SK-N-SH treated with all-trans-retinoic acid at 6 μM for 48 hours (cell line): ENCODE data around the gene COPZ2.
"Not testable (repeated sequence)": the region's sequence is repeated elsewhere in the genome, so short reads cannot be mapped to it uniquely, and the experiment has no call there.

Experiments
- ATAC-seq: fragments of 200-7000 bp; cut with Tn5 transposase; 3 replicates; pipeline ENCODE4 v1.9.1; 2020; ENCODE audit warnings: mild to moderate bottlenecking, moderate library complexity
- ARNTL ChIP-seq: fragments of 450-650 bp; formaldehyde crosslinking; IDR thresholded peaks from 2 replicates; pipeline ENCODE4 v1.5.0; 2020; ENCODE audit warnings: low read depth, mild to moderate bottlenecking, moderate library complexity, borderline replicate concordance
- BACH2 ChIP-seq: fragments of 250-450 bp; sonication (Bioruptor Pico); IDR thresholded peaks from 2 replicates; pipeline ENCODE4 v1.9.0; 2021; ENCODE audit warnings: mild to moderate bottlenecking, borderline replicate concordance
- CSDC2 ChIP-seq: fragments of 250-450 bp; sonication (Bioruptor Pico); IDR thresholded peaks from 2 replicates; pipeline ENCODE4 v1.5.0; 2020; ENCODE audit warnings: mild to moderate bottlenecking, moderate library complexity
- ESRRG ChIP-seq: fragments of 250-450 bp; sonication (Bioruptor Pico); IDR thresholded peaks from 2 replicates; pipeline ENCODE4 v1.6.1; 2021; ENCODE audit warnings: mild to moderate bottlenecking
- GLIS3 ChIP-seq: fragments of 250-450 bp; sonication (Bioruptor Pico); IDR thresholded peaks from 2 replicates; pipeline ENCODE4 v1.5.0; 2020; ENCODE audit warnings: mild to moderate bottlenecking, moderate library complexity
- ISL1 ChIP-seq: fragments of 250-450 bp; sonication (Bioruptor Pico); IDR thresholded peaks from 2 replicates; pipeline ENCODE4 v2.1.2; 2022; ENCODE audit warnings: mild to moderate bottlenecking, moderate library complexity
- OSR1 ChIP-seq: fragments of 250-450 bp; sonication (Bioruptor Pico); IDR thresholded peaks from 2 replicates; pipeline ENCODE4 v1.8.0; 2022; ENCODE audit warnings: moderate library complexity, mild to moderate bottlenecking, inconsistent platforms
- PPARA ChIP-seq: fragments of 250-450 bp; sonication (Bioruptor Pico); IDR thresholded peaks from 2 replicates; pipeline ENCODE4 v1.5.0; 2020; ENCODE audit warnings: mild to moderate bottlenecking, borderline replicate concordance
- RARB ChIP-seq: fragments of 250-450 bp; sonication (Bioruptor Pico); IDR thresholded peaks from 2 replicates; pipeline ENCODE4 v1.8.0; 2021; ENCODE audit warnings: mild to moderate bottlenecking, moderate library complexity
- TCF4 ChIP-seq: fragments of 250-450 bp; sonication (Bioruptor Pico); IDR thresholded peaks from 2 replicates; pipeline ENCODE4 v1.8.0; 2021; ENCODE audit warnings: mild to moderate bottlenecking, moderate library complexity, borderline replicate concordance
- ZC3H10 ChIP-seq: fragments of 250-450 bp; sonication (Bioruptor Pico); IDR thresholded peaks from 2 replicates; pipeline ENCODE4 v1.5.1; 2021; ENCODE audit warnings: mild to moderate bottlenecking, moderate library complexity
- ZFP3 ChIP-seq: fragments of 250-450 bp; sonication (Bioruptor Pico); IDR thresholded peaks from 2 replicates; pipeline ENCODE4 v1.5.0; 2020; ENCODE audit warnings: mild to moderate bottlenecking, moderate library complexity
- ZNF565 ChIP-seq: fragments of 450-650 bp; formaldehyde crosslinking; conservative IDR thresholded peaks from 2 replicates; pipeline ENCODE4 v1.5.0; 2020; ENCODE audit warnings: low read depth, mild to moderate bottlenecking, moderate library complexity
- ZNF70 ChIP-seq: fragments of 450-650 bp; formaldehyde crosslinking; IDR thresholded peaks from 2 replicates; pipeline ENCODE4 v1.5.0; 2020; ENCODE audit warnings: mild to moderate bottlenecking, moderate library complexity
- ZNF8 ChIP-seq: fragments of 450-650 bp; formaldehyde crosslinking; IDR thresholded peaks from 2 replicates; pipeline ENCODE4 v1.5.0; 2020; ENCODE audit warnings: mild to moderate bottlenecking, moderate library complexity
- TF ChIP-seq, protein P1 (sequence below): fragments of 250-450 bp; sonication (Bioruptor Pico); IDR thresholded peaks from 2 replicates; pipeline ENCODE4 v1.8.0; 2020; ENCODE audit warnings: mild to moderate bottlenecking, moderate library complexity, borderline replicate concordance
- TF ChIP-seq, protein P2 (sequence below): fragments of 250-450 bp; sonication (Bioruptor Pico); IDR thresholded peaks from 2 replicates; pipeline ENCODE4 v1.5.1; 2021; ENCODE audit warnings: mild to moderate bottlenecking, moderate library complexity
- TF ChIP-seq, protein P3 (sequence below): fragments of 250-450 bp; sonication (Bioruptor Pico); IDR thresholded peaks from 2 replicates; pipeline ENCODE4 v1.5.0; 2020; ENCODE audit warnings: mild to moderate bottlenecking, moderate library complexity
- TF ChIP-seq, protein P4 (sequence below): fragments of 250-450 bp; sonication (Bioruptor Pico); IDR thresholded peaks from 2 replicates; pipeline ENCODE4 v1.5.1; 2020; ENCODE audit warnings: low read depth, mild to moderate bottlenecking, moderate library complexity

Gene COPZ2

DNA sequence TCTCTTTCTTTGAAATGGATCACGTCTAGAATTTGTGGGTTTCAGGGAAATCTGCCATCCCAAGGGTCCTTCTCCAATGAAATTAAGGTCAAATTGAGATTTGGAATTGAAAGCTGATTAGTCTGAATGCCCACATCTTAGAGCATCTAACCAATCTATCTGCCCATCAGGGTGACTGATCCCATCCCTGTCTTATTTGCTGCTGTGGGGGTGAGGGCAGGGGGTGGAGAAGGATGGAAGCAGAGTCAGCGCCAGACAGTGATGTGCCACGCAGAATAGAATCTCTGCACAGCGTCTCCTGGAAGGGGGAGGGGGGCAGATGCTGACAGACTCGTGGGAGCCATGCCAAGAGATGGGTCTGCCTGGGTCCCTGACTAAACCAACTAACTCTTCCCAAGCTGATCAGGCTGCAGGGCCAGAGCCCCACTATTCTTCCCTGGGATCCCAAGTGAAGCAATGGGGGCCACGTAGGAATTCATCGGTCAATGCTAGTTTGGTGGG is 34.6 kb downstream of the COPZ2 start (continued):
- TF ChIP-seq ZNF565 (CRISPR knock-in tag) (no peak; the same call in 1 of the 2 replicates), ZNF8 (no peak), ISL1 (CRISPR knock-in tag) (0 out of 2 replicates have a peak, but pooled peaks have one; percentile 27), ZFP3 (no peak), ESRRG (CRISPR knock-in tag) (no peak), CSDC2 (CRISPR knock-in tag) (peak; percentile 68; the same call in 1 of the 2 replicates), PPARA (CRISPR knock-in tag) (no peak), TCF4 (CRISPR knock-in tag) (peak; percentile 27), GLIS3 (CRISPR knock-in tag) (0 out of 2 replicates have a peak, but pooled peaks have one; percentile 30), ARNTL (CRISPR knock-in tag) (no peak)
- TF ChIP-seq, protein P1, sequence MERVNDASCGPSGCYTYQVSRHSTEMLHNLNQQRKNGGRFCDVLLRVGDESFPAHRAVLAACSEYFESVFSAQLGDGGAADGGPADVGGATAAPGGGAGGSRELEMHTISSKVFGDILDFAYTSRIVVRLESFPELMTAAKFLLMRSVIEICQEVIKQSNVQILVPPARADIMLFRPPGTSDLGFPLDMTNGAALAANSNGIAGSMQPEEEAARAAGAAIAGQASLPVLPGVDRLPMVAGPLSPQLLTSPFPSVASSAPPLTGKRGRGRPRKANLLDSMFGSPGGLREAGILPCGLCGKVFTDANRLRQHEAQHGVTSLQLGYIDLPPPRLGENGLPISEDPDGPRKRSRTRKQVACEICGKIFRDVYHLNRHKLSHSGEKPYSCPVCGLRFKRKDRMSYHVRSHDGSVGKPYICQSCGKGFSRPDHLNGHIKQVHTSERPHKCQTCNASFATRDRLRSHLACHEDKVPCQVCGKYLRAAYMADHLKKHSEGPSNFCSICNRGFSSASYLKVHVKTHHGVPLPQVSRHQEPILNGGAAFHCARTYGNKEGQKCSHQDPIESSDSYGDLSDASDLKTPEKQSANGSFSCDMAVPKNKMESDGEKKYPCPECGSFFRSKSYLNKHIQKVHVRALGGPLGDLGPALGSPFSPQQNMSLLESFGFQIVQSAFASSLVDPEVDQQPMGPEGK (CRISPR knock-in tag): peak; percentile 56; the same call in 1 of the 2 replicates
- TF ChIP-seq, protein P2, sequence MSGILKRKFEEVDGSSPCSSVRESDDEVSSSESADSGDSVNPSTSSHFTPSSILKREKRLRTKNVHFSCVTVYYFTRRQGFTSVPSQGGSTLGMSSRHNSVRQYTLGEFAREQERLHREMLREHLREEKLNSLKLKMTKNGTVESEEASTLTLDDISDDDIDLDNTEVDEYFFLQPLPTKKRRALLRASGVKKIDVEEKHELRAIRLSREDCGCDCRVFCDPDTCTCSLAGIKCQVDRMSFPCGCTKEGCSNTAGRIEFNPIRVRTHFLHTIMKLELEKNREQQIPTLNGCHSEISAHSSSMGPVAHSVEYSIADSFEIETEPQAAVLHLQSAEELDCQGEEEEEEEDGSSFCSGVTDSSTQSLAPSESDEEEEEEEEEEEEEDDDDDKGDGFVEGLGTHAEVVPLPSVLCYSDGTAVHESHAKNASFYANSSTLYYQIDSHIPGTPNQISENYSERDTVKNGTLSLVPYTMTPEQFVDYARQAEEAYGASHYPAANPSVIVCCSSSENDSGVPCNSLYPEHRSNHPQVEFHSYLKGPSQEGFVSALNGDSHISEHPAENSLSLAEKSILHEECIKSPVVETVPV (CRISPR knock-in tag): peak; percentile 50; the same call in 1 of the 2 replicates

DNA sequence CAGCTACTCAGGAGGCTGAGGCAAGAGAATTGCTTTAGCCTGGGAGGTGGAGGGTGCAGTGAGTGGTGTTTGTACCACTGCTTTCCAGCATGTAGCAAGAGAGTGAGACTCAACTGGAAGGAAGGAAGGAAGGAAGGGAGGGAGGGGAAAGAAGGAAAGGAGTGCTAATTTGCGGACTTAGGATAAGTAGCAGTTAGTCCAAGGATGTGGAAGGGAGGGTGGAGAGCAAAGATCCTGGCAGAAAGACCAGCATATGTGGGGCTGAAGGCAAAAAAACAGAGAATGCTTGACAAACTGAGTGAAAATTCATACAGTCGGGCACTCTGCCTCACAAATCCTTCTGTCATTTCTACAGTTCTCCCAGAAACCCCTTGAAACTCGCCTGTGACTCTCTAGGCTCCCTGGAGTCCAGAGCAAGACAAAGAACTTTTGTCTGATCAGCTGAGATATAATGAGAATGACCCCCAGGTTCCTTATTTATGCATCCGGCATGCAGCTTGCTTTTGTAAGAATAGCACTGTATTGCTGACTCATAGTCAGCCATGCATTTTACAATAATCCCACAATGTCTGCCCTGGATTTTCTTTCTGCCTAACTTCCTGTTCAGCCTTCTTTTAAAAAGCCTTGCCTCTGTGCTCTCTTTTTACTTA is 35.2 kb downstream of the COPZ2 start:
- no peak for TF ChIP-seq ARNTL (CRISPR knock-in tag)
- TF ChIP-seq CSDC2 (CRISPR knock-in tag): 0 out of 2 replicates have a peak, but pooled peaks have one; percentile 54
- TF ChIP-seq, protein P3, sequence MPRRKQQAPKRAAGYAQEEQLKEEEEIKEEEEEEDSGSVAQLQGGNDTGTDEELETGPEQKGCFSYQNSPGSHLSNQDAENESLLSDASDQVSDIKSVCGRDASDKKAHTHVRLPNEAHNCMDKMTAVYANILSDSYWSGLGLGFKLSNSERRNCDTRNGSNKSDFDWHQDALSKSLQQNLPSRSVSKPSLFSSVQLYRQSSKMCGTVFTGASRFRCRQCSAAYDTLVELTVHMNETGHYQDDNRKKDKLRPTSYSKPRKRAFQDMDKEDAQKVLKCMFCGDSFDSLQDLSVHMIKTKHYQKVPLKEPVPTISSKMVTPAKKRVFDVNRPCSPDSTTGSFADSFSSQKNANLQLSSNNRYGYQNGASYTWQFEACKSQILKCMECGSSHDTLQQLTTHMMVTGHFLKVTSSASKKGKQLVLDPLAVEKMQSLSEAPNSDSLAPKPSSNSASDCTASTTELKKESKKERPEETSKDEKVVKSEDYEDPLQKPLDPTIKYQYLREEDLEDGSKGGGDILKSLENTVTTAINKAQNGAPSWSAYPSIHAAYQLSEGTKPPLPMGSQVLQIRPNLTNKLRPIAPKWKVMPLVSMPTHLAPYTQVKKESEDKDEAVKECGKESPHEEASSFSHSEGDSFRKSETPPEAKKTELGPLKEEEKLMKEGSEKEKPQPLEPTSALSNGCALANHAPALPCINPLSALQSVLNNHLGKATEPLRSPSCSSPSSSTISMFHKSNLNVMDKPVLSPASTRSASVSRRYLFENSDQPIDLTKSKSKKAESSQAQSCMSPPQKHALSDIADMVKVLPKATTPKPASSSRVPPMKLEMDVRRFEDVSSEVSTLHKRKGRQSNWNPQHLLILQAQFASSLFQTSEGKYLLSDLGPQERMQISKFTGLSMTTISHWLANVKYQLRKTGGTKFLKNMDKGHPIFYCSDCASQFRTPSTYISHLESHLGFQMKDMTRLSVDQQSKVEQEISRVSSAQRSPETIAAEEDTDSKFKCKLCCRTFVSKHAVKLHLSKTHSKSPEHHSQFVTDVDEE (CRISPR knock-in tag): 0 out of 2 replicates have a peak, but pooled peaks have one; percentile 25
- peak; percentile 10; the same call in 1 of the 2 replicates for TF ChIP-seq RARB (CRISPR knock-in tag)
- peak; percentile 53; the same call in 1 of the 2 replicates for TF ChIP-seq BACH2 (CRISPR knock-in tag)
- TF ChIP-seq ZC3H10 (CRISPR knock-in tag): 0 out of 2 replicates have a peak, but pooled peaks have one; percentile 15
- no peak for TF ChIP-seq ZNF70 (CRISPR knock-in tag)
- 0 out of 2 replicates have a peak, but pooled peaks have one; percentile 21 for TF ChIP-seq ZNF8
- ATAC-seq: peak; percentile 70

DNA sequence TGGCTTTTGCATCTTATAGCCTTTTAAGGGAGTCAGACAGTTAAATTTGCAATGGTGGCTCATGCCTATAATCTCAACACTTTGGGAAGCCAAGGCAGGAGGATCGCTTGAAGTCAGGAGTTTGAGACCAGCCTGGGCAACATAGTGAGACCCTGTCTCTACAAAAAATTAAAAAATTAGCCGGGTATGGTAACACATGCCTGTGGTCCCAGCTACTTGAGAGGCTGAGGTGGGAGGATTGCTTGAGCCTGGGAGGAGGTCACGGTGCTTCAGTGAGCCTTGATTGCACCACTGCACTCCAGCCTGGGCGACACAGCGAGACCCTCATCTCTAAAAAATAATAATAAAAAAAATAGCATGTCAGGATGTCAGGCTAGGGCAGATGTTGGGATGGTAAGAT is 35.9 kb downstream of the COPZ2 start:
- ATAC-seq: not testable (repeated sequence)
- TF ChIP-seq ISL1 (CRISPR knock-in tag): 0 out of 2 replicates have a peak, but pooled peaks have one; percentile 2
- TF ChIP-seq, all 23 proteins: peak for 1; not testable (repeated sequence) for 22

DNA sequence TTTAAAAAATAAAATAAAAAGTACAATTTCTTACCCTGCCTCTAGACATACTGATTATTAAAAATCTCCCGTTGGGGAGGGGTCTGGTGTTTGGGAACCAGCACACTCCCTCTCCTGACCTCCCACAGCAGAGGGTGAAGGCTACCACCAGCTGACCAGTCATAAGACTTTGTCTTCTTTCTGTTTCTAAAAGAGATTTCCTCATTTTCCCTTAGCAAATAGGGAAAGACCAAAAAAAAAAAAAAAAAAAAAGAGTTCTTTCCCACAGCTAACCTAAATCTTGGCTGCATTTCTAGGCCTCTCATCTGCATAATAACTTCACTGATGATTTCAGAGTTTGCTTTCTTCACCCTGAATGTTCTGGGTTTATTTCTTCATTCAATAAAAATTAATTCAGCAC is 36.4 kb downstream of the COPZ2 start:
- ATAC-seq: no peak
- TF ChIP-seq ISL1 (CRISPR knock-in tag) (peak; percentile 12; the same call in 1 of the 2 replicates), RARB (CRISPR knock-in tag) (no peak)

DNA sequence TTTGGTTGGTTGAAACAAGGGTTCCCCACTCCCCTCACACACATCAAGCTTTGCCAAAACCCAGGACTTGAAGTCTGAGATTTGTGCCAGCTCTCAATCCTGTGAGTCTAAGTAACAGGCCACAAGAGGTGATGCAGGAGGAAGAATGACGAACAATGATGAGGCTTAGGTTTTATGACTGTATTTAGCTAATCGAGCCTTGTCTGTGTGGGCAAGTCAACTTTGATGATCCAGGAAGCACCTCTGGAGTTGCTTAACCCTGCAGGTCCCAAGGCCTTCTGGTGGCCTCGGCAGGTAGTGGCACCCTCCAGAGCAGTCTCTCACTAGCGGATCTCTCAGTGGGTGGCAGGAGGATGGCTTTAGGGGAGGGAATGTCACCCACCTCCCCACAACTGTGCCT is 38.0 kb downstream of the COPZ2 start:
- no peak for ATAC-seq
- TF ChIP-seq ZFP3 (no peak), CSDC2 (CRISPR knock-in tag) (no peak), OSR1 (CRISPR knock-in tag) (no peak), ARNTL (CRISPR knock-in tag) (no peak), TCF4 (CRISPR knock-in tag) (no peak)
- TF ChIP-seq, protein P3 (CRISPR knock-in tag): no peak
- TF ChIP-seq, protein P2 (CRISPR knock-in tag): no peak
- TF ChIP-seq, protein P4, sequence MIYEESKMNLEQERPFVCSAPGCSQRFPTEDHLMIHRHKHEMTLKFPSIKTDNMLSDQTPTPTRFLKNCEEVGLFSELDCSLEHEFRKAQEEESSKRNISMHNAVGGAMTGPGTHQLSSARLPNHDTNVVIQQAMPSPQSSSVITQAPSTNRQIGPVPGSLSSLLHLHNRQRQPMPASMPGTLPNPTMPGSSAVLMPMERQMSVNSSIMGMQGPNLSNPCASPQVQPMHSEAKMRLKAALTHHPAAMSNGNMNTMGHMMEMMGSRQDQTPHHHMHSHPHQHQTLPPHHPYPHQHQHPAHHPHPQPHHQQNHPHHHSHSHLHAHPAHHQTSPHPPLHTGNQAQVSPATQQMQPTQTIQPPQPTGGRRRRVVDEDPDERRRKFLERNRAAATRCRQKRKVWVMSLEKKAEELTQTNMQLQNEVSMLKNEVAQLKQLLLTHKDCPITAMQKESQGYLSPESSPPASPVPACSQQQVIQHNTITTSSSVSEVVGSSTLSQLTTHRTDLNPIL: no peak
